ENCODE measurements around the gene CDK11A. TPM values are rescaled to one million over a fixed set of nuclear protein-coding genes. Genes with fewer than 3 reads are reported as not detected.
"Not testable (repeated sequence)": the region's sequence is repeated elsewhere in the genome, so short reads cannot be mapped to it uniquely, and the experiment has no call there.

CDK11A gene
- total and polyA plus RNA-seq, 4 donors = 26.3 to 56.3 (median 52.9) TPM

GRCh38 chr1:1730870-1731269, 6.7 kb upstream of the CDK11A start:
- no peak overlapping the region for H3K4me3 ChIP-seq (ENCODE audit: low read length in 2 of 2)
- no peak for ATAC-seq (ENCODE audit: low FRiP score)
- H3K36me3 ChIP-seq (ENCODE audit: control insufficient read depth in 1 of 2, insufficient read depth in 2 of 2, low read length in 1 of 2) = peaks cover 0 to 2% of the 10 kb centered on the region in 2 donors
- WGBS, 2 donors = 92 to 94% methylated on average over 15 to 17 of the region's 17 CpGs
- DNase-seq = peak in 1 of 2 donors; percentile 36
- no peaks in the 10 kb centered on the region for H3K4me1 ChIP-seq (ENCODE audit: control insufficient read depth in 1 of 2, insufficient read depth in 2 of 2, low read length in 2 of 2)
- H3K9me3 ChIP-seq (ENCODE audit: control insufficient read depth, low read length) = no peaks in the 10 kb centered on the region
- H3K27ac ChIP-seq (ENCODE audit: low read depth in 1 of 2, low read length in 2 of 2) = no peak overlapping the region
- no peaks in the 10 kb centered on the region for H3K27me3 ChIP-seq (ENCODE audit: control insufficient read depth in 1 of 2, insufficient read depth in 2 of 2, low read length in 1 of 2)
- intact Hi-C loops (cut with DNase I) = no loop called here

GRCh38 chr1:1730230-1730629, 6.1 kb upstream of the CDK11A start:
- H3K27me3 ChIP-seq (ENCODE audit: control insufficient read depth in 1 of 2, insufficient read depth in 2 of 2, low read length in 1 of 2); H3K27ac ChIP-seq (ENCODE audit: low read depth in 1 of 2, low read length in 2 of 2); H3K36me3 ChIP-seq (ENCODE audit: control insufficient read depth in 1 of 2, insufficient read depth in 2 of 2, low read length in 1 of 2); H3K9me3 ChIP-seq (ENCODE audit: control insufficient read depth, low read length); ATAC-seq (ENCODE audit: low FRiP score); H3K4me3 ChIP-seq (ENCODE audit: low read length in 2 of 2); H3K4me1 ChIP-seq (ENCODE audit: control insufficient read depth in 1 of 2, insufficient read depth in 2 of 2, low read length in 2 of 2); intact Hi-C loops (cut with DNase I): not testable (repeated sequence)
- WGBS, 2 donors = 91% methylated on average over 10 of the region's 13 CpGs; no CpG with 5 or more reads in 1 of the 2 donors
- peak in 1 of 2 donors; percentile 61 for DNase-seq

GRCh38 chr1:1729116-1729816, 5.1 kb upstream of the CDK11A start:
- H3K27me3 ChIP-seq (ENCODE audit: control insufficient read depth in 1 of 2, insufficient read depth in 2 of 2, low read length in 1 of 2); H3K4me3 ChIP-seq (ENCODE audit: low read length in 2 of 2); H3K4me1 ChIP-seq (ENCODE audit: control insufficient read depth in 1 of 2, insufficient read depth in 2 of 2, low read length in 2 of 2); H3K36me3 ChIP-seq (ENCODE audit: control insufficient read depth in 1 of 2, insufficient read depth in 2 of 2, low read length in 1 of 2); H3K9me3 ChIP-seq (ENCODE audit: control insufficient read depth, low read length); H3K27ac ChIP-seq (ENCODE audit: low read depth in 1 of 2, low read length in 2 of 2); ATAC-seq (ENCODE audit: low FRiP score): not testable (repeated sequence)
- peak in 1 of 2 donors; percentile 44 for DNase-seq
- intact Hi-C loops (cut with DNase I) = loop anchor here in 1 of 2 donors (10.0 kb wide), 1 partner anchor 64 kb away; no protein-coding TSS in a partner anchor
- WGBS, 2 donors = 84 to 90% methylated on average over 8 to 17 of the region's 18 CpGs

- intact Hi-C loops (cut with DNase I) = loop anchor here in 1 of 2 donors (10.0 kb wide), 1 partner anchor 64 kb away; no protein-coding TSS in a partner anchor
- H3K27me3 ChIP-seq (ENCODE audit: control insufficient read depth in 1 of 2, insufficient read depth in 2 of 2, low read length in 1 of 2); H3K36me3 ChIP-seq (ENCODE audit: control insufficient read depth in 1 of 2, insufficient read depth in 2 of 2, low read length in 1 of 2); H3K4me3 ChIP-seq (ENCODE audit: low read length in 2 of 2); H3K27ac ChIP-seq (ENCODE audit: low read depth in 1 of 2, low read length in 2 of 2); H3K9me3 ChIP-seq (ENCODE audit: control insufficient read depth, low read length); H3K4me1 ChIP-seq (ENCODE audit: control insufficient read depth in 1 of 2, insufficient read depth in 2 of 2, low read length in 2 of 2); ATAC-seq (ENCODE audit: low FRiP score): not testable (repeated sequence)
- WGBS, 2 donors = 76% methylated on average over 10 to 14 of the region's 14 CpGs
- peak in 1 of 2 donors; percentile 19 for DNase-seq
Measured at GRCh38 chr1:1728308-1729005, 4.3 kb upstream of the CDK11A start.

DNA sequence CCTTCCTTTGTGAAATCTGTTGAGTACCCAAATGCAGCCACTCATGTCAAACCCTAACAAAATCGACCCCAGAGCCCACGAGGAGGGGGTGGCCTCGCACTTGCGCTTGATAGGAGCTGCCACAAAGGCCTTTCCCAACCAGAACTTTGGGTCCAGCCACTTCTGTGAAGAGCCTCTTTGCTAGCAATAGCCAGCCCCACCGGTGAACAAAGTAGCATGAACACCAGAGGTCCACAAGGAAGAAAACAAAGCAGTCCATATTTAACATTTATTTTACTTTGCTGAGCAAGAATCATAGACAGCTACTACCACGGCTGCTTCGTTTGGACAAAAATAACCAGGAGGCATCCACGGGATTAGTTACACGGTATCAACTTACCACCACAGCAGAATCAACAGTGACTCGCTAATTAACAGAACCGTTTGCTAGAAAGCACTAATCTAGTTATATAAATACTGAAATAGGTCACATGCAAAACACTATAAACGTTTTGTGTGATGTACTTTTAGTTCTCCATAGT, 3.0 kb upstream of the CDK11A start:
- ATAC-seq (ENCODE audit: low FRiP score); H3K36me3 ChIP-seq (ENCODE audit: control insufficient read depth in 1 of 2, insufficient read depth in 2 of 2, low read length in 1 of 2); H3K27ac ChIP-seq (ENCODE audit: low read depth in 1 of 2, low read length in 2 of 2); H3K27me3 ChIP-seq (ENCODE audit: control insufficient read depth in 1 of 2, insufficient read depth in 2 of 2, low read length in 1 of 2); H3K9me3 ChIP-seq (ENCODE audit: control insufficient read depth, low read length); H3K4me3 ChIP-seq (ENCODE audit: low read length in 2 of 2); H3K4me1 ChIP-seq (ENCODE audit: control insufficient read depth in 1 of 2, insufficient read depth in 2 of 2, low read length in 2 of 2): not testable (repeated sequence)
- peak in 1 of 2 donors; percentile 23 for DNase-seq
- 75 to 84% methylated on average over 7 to 11 of the region's 12 CpGs for WGBS, 2 donors
- intact Hi-C loops (cut with DNase I) = loop anchor here in 1 of 2 donors (10.0 kb wide), 1 partner anchor 62 kb away; no protein-coding TSS in a partner anchor

DNA sequence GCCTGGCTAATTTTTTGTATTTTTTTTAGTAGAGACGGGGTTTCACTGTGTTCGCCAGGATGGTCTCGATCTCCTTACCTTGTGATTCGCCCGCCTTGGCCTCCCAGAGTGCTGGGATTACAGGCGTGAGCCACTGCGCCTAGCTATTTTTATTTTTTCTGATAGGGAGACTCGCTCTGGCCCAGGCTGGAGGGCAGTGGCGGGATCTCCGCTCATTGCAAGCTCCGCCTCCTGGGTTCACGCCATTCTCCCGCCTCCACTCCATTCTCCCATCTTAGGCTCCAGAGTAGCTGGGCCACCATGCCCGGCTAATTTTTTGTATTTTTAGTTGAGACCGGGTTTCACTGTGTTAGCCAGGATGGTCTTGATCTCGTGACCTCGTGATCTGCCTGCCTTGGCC, 1.9 kb upstream of the CDK11A start:
- 92 to 94% methylated on average over 15 to 17 of the region's 17 CpGs for WGBS, 2 donors
- not testable (repeated sequence) for ATAC-seq (ENCODE audit: low FRiP score); H3K27me3 ChIP-seq (ENCODE audit: control insufficient read depth in 1 of 2, insufficient read depth in 2 of 2, low read length in 1 of 2); H3K36me3 ChIP-seq (ENCODE audit: control insufficient read depth in 1 of 2, insufficient read depth in 2 of 2, low read length in 1 of 2); H3K9me3 ChIP-seq (ENCODE audit: control insufficient read depth, low read length); H3K4me3 ChIP-seq (ENCODE audit: low read length in 2 of 2); H3K27ac ChIP-seq (ENCODE audit: low read depth in 1 of 2, low read length in 2 of 2); H3K4me1 ChIP-seq (ENCODE audit: control insufficient read depth in 1 of 2, insufficient read depth in 2 of 2, low read length in 2 of 2)
- intact Hi-C loops (cut with DNase I) = loop anchor here in 1 of 2 donors (10.0 kb wide), 1 partner anchor 61 kb away; no protein-coding TSS in a partner anchor
- peak in 1 of 2 donors; percentile 68 for DNase-seq

DNA sequence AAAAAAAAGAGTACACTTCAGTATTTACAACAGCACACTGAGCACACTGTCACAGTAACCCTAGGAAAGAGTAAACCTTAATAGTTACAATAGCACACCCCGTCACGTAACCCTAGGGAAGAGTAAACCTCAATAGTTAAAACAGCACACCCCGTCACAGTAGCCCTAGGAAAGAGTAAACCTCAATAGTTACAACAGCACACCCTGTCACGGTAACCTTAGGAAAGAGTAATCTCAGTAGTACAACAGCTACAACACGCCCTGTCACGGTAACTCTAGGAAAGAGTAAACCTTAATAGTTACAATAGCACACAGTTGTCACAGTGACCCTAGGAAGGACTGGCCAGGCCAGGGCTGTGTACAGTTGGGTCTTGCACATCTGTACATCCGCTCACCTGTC, 3.0 kb downstream of the CDK11A start:
- DNase-seq (peak in 1 of 2 donors; percentile 2), ATAC-seq (ENCODE audit: low FRiP score) (no peak)
- Histone ChIP-seq H3K9me3 (ENCODE audit: control insufficient read depth, low read length) (no peaks in the 10 kb centered on the region), H3K27ac (ENCODE audit: low read depth in 1 of 2, low read length in 2 of 2) (no peak overlapping the region), H3K4me1 (ENCODE audit: control insufficient read depth in 1 of 2, insufficient read depth in 2 of 2, low read length in 2 of 2) (no peaks in the 10 kb centered on the region), H3K27me3 (ENCODE audit: control insufficient read depth in 1 of 2, insufficient read depth in 2 of 2, low read length in 1 of 2) (no peaks in the 10 kb centered on the region), H3K36me3 (ENCODE audit: control insufficient read depth in 1 of 2, insufficient read depth in 2 of 2, low read length in 1 of 2) (peaks cover 0 to 6% of the 10 kb centered on the region in 2 donors), H3K4me3 (ENCODE audit: low read length in 2 of 2) (no peak overlapping the region)
- intact Hi-C loops (cut with DNase I) = loop anchor here in 1 of 2 donors (10.0 kb wide), 1 partner anchor 56 kb away; no protein-coding TSS in a partner anchor
- 78 to 79% methylated on average over 7 of the region's 7 CpGs for WGBS, 2 donors

DNA sequence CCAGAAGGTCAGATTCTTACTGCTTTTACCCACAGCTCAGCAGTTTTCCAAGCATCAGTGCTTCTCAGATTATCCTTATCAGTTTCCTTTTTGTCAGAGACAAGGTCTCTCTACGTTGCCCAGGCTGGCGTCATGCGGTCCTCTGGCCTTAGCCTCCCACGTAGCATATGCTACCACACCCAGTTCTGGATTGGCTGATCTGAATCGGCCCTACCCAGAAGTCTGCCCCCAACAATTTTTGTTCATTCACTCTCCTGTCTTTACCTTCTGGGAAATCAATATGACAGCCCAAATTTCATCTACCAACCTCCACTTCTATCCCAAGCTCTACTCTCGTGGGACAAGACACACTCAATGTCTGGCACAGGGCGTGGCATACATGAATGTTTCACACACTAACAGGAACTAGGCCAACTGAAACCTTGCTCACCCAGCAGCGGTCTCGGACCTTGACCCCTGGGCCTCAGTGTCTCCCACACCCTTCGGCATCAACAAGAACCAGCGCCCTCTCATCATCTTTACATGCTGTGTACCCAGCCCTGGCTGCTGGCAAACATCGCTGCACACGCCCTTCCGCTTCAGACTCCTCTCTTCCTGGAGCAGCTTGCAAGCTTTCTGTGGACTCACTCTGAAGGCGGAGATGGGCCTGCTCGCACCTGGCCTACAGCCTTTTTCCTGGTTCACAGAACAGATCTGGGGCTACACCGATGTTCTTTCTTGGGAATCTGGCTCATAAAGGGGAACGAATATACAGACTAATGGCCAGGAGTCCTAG, 8.9 kb downstream of the CDK11A start:
- H3K4me3 ChIP-seq (ENCODE audit: low read length in 2 of 2); H3K4me1 ChIP-seq (ENCODE audit: control insufficient read depth in 1 of 2, insufficient read depth in 2 of 2, low read length in 2 of 2); H3K9me3 ChIP-seq (ENCODE audit: control insufficient read depth, low read length); H3K36me3 ChIP-seq (ENCODE audit: control insufficient read depth in 1 of 2, insufficient read depth in 2 of 2, low read length in 1 of 2); intact Hi-C loops (cut with DNase I); H3K27ac ChIP-seq (ENCODE audit: low read depth in 1 of 2, low read length in 2 of 2); ATAC-seq (ENCODE audit: low FRiP score); H3K27me3 ChIP-seq (ENCODE audit: control insufficient read depth in 1 of 2, insufficient read depth in 2 of 2, low read length in 1 of 2): not testable (repeated sequence)
- DNase-seq = peak in 1 of 2 donors; percentile 23
- whole genome bisulfite sequencing, 2 donors = 86 to 90% methylated on average over 9 to 15 of the region's 18 CpGs

Data from aorta (tissue), 5 donors.